ENCODE data around the gene DCUN1D2.
"Not testable (repeated sequence)": the region's sequence is repeated elsewhere in the genome, so short reads cannot be mapped to it uniquely, and the experiment has no call there.

DCUN1D2 gene

GRCh38 chr13:113448885-113449692, 41.4 kb downstream of the DCUN1D2 start:
- in situ Hi-C loops (cut with MboI; ENCODE audit: low sequenced_read_pairs), result no loop called here

DNA sequence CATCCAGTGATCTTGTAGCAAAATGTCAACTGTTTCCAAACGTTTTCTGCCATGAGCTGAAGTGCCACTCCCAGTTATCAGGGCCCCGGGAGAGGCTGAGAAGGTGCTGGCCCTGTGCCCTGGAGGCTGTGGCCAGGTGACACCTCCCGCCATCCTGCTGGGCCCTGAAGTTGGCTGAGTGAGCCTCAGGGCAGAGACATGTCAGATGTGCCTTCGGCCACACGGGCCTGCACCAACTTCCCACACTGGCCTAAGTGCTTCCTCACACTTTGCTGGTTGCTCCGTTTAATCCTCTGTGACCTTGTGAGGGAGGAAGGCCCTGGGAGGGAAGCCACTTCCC, 42.0 kb downstream of the DCUN1D2 start:
- in situ Hi-C loops (cut with MboI; ENCODE audit: low sequenced_read_pairs), result no loop called here

- in situ Hi-C loops (cut with MboI; ENCODE audit: low sequenced_read_pairs), result no loop called here
Measured at GRCh38 chr13:113447596-113447995, 42.9 kb downstream of the DCUN1D2 start.

GRCh38 chr13:113446488-113446854, 44.0 kb downstream of the DCUN1D2 start:
- in situ Hi-C loops (cut with MboI; ENCODE audit: low sequenced_read_pairs), result no loop called here

- in situ Hi-C loops (cut with MboI; ENCODE audit: low sequenced_read_pairs), result no loop called here
Measured at GRCh38 chr13:113445791-113446487, 44.6 kb downstream of the DCUN1D2 start.

DNA sequence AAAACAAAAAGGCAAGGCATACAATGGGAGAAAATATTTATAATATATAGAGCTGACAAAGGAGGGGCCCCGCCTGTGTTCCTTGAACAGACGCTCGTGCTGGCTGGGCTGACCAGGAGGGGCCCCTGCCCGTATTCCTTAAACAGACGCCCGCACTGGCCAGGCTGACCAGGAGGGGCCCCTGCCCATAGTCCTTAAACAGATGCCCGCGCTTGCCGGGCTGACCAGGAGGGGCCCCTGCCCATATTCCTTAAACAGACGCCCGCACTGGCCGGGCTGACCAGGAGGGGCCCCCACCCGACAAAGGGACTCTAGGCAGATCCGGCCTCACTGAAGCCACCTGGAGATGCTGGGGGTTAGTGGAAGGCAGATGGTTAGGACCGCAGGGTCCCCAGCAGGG, 46.5 kb downstream of the DCUN1D2 start:
- in situ Hi-C loops (cut with MboI; ENCODE audit: low sequenced_read_pairs), result no loop called here

DNA sequence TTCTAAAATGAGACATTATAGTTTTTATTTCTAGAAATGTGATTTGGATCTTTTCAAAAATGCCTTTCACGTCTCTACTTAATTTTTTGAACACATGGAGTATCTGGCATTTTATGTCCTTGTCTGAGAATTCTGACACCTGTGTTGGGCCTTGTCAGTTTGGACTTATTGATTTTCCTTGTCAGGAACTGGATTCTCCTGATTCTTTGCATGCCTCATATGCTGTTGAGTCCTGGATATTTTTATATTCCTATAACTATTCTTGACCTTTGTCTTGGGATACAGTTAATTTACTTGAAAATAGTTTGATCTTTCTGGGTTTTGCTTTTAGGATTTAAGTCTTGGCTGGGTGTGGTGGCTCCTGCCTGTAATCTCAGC, 47.5 kb downstream of the DCUN1D2 start:
- in situ Hi-C loops (cut with MboI; ENCODE audit: low sequenced_read_pairs), result no loop called here

- in situ Hi-C loops (cut with MboI; ENCODE audit: low sequenced_read_pairs), result no loop called here
Measured at GRCh38 chr13:113442354-113442984, 48.0 kb downstream of the DCUN1D2 start.

DNA sequence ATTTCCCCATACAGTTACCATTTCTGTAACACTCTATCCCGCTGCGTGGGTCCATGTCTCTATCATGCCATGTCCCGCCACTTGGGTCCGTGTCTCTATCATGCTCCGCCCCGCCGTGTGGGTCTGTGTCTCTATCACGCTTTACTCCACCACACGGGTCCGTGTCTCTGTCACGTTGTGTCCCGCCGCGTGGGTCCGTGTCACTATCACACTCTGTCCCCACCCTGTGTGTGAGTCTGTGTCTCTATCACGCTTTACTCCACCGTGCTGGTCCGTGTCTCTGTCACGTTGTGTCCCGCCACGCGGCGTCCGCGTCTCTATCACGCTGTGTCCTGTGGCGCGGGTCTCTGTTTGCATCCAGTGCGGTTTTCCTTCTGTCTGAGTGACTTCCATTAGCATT, 48.9 kb downstream of the DCUN1D2 start:
- in situ Hi-C loops (cut with MboI; ENCODE audit: low sequenced_read_pairs), result no loop called here

DNA sequence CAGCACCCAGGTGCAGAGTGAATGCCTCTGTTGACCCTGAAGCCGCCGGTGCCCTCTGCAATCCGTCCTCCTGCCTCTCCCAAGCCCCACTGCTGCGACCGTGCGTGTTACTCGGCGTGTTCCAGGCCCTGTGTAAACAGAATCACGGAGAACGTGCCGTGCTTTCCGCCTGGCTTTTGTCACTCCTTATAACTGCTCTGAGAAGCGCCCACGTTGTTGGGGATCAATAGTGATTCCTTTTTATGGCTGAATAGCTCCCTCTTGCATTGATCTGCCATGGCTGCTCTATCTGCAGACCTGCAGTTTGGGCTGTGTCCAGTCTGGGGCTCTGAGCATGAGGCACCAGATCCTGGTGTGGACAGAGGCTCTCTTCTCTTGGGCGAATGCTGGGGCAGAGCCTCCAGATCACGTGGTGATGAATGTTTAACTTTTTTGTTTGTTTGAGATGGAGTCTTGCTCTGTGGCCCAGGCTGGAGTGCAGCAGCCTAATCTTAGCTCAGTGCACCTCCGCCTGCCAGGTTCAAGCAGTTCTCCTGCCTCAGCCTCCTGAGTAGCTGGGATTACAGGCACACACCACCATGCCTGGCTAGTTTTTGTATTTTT, 53.0 kb downstream of the DCUN1D2 start:
- in situ Hi-C loops (cut with MboI; ENCODE audit: low sequenced_read_pairs), result no loop called here

DNA sequence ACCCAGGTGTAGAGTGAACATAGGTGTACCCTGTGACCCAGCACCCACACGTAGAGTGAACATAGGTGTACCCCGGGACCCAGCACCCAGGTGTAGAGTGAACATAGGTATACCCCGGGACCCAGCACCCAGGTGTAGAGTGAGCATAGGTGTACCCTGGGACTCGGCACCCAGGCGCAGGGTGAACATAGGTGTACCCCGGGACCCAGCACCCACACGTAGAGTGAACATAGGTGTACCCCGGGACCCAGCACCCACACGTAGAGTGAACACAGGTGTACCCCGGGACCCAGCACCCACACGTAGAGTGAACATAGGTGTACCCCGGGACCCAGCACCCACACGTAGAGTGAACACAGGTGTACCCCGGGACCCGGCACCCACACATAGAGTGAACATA, 53.6 kb downstream of the DCUN1D2 start:
- in situ Hi-C loops (cut with MboI; ENCODE audit: low sequenced_read_pairs), result not testable (repeated sequence)

DNA sequence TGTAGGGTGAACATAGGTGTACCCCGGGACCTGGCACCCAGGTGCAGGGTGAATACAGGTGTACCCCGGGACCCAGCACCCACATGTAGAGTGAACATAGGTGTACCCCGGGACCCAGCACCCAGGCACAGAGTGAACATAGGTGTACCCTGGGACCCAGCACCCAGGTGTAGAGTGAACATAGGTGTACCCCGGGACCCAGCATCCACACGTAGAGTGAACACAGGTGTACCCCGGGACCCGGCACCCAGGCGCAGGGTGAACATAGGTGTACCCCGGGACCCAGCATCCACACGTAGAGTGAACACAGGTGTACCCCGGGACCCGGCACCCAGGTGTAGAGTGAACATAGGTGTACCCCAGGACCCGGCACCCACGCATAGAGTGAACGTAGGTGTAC, 54.6 kb downstream of the DCUN1D2 start:
- in situ Hi-C loops (cut with MboI; ENCODE audit: low sequenced_read_pairs), result not testable (repeated sequence)

DNA sequence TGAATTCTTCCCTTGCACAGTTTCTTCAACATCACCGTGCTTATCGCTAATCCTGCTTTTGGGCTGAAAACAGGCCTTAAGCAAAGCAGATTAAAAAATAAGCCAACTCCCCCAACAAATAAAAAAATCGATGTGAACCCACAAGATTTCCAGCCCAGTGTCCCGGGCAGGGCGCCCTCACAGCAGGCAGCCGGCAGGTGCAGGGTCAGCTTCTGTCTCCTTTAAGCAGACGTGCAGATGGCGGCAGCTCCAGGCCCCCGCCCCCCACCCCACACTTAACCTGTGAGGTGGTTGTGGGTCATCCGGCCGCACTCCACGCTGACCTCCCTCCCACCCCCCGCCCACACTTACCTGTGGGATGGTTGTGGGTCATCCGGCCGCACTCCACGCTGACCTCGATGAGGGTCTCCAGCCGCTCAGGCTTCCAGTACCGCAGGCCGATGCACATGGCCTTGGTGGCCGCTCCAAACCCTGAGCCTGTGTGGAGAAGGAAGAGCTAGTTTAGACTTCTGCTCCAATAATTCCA, 57.1 kb downstream of the DCUN1D2 start:
- in situ Hi-C loops (cut with MboI; ENCODE audit: low sequenced_read_pairs), result no loop called here

DNA sequence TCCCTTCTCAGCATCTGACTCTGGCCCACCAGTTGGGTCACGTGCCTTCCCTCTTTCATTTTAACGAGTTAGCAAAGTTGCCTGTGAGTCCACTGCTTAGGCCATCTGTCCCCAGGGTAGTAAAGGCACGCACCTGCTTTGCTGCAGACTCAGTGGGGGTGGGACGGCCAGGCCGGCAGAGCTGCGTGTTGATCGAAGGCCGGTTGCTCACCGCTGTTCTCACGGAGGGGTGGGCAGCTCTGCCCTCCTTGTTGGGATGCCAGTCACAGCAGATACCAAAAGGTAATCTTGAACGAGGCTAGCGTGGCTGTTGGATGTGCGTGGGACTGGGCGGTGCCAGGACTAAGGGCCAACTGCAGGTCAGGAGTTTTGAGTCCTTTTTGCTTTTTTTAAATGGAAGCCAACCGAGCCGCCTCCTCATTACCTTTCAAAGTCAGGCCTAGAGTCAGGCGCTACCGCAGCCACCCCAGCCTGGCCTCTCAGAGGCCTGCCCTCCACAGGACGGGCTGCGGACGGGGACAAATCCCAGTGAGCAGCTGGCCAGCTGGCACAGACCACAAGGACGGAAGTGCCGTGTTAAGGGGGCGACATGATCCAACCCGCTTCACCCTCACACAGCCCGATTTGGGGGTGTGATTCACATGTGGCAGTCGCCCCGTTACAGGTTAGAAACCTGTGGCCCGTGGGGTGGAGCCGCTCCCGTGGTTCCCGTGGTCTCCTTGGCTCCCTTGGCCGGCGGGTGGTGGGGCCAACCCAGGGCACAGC, 57.8 kb downstream of the DCUN1D2 start:
- in situ Hi-C loops (cut with MboI; ENCODE audit: low sequenced_read_pairs), result no loop called here

- in situ Hi-C loops (cut with MboI; ENCODE audit: low sequenced_read_pairs), result no loop called here
Measured at GRCh38 chr13:113431171-113431570, 59.3 kb downstream of the DCUN1D2 start.

DNA sequence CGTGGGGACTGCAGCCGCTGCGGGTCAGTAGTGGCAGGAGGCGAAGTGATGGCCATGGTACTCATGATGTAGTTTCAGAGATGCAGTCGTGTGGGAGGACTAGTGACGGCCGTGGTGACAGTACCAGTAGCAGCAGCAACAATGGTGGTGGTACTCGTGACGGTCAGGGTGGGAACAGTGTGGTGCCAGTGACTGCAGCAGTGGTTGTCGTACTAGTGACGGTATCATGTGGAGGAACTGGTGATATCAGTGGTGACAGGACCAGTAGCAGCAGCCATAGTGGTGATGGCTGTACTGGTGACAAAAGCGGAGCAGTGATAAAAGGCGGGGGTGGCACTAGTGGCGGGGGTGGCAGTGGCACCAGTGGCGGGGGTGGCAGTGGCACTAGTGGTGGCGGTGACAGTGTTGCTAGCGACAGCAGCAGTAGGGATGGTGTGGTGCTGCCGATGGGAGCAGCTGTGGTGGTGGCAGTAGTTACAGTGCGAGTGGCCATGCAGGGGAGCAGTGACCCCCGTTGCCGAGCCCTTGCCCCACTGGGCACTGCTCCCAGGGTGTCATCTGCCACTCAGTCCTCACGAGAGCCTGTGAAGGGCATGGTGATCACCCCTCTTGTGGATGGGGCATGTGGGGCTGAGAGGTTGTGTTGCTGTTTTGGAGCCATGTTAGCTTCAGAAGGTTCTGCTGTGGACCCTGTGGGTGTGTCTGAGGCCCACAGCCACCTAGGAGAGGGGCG, 60.0 kb downstream of the DCUN1D2 start:
- in situ Hi-C loops (cut with MboI; ENCODE audit: low sequenced_read_pairs), result no loop called here

GRCh38 chr13:113429608-113429985, 60.9 kb downstream of the DCUN1D2 start:
- in situ Hi-C loops (cut with MboI; ENCODE audit: low sequenced_read_pairs), result no loop called here

DNA sequence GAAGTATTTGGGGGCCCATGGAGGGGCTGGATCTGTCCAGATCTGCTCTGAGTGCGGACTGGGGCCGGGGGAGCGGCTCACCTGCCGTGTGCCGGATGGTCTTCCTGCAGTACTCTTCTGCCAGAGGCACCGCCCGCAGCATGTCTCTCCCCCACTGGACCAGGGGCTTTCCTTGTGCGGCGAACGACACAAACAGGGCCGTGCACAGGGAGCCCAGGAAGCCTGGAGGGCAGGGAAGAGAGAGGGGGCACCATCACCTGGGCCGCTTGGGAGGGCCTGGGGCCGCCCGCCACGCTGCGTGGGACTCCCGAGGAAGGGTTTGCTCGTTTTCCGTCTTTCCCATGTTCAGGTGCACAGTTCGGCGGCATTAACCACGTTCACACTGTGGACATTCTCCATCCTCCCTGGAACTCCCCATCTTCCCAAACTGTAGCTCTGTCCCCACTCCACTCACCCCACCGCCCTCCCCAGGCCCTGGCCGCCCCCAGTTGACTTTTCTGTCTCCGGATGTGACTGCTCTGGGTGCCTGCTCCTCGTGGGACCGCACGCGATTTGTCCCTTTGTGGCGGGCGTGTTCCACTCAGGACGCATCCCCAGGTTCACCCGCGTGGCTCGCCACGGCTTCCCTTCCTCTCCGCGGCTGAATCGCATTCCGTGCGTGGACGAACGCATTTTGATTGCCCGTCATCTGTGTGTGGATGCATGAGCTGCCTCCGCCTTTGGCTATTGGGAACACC, 61.5 kb downstream of the DCUN1D2 start:
- in situ Hi-C loops (cut with MboI; ENCODE audit: low sequenced_read_pairs), result no loop called here

DNA sequence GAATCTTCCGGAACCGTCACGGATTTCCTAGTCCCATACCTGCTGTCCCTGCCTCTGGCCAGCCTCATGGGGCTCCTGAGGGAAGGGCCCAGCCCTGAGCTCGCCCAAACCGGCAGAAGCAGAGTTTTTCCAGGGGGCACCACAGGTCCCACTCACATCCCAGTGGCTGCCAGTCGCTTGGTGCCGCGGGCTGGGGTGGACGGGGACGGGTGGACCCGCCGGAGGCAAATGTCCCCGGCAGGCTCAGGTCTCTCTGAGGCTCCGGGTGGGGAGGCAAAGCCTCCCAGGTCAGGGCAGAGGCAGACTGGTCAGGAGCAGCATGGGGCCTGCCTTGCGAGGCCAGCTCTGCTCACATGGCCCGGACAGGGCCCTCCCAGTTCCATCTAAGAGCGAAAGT, 62.0 kb downstream of the DCUN1D2 start:
- in situ Hi-C loops (cut with MboI; ENCODE audit: low sequenced_read_pairs), result no loop called here

Data from HL-60/S4 treated with retinoic acid at 250 ng/mL for 4 days and 3 days (cell line).